ENCODE measurements around the gene C1QL2.

DNA sequence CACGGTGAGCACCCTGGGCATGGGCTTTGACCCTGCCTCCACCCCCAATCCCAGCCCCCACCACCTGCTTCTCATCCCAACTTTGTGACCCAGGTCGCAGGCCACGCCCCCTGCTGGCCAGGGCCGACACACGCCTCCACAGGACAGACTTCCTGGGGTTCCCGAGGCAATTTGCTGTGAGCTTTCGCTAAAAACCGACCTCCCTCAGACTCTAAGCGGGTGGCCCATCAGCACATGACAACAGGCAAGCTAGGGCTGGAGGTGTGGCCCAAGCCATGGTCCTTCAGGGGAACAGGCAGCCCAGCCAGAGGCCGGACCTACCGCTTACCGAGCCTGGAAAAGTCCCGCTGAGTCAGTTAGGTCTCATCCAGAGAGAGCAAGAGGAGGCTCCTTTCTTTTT is 31.9 kb downstream of the C1QL2 start:
- TF ChIP-seq, protein P1, sequence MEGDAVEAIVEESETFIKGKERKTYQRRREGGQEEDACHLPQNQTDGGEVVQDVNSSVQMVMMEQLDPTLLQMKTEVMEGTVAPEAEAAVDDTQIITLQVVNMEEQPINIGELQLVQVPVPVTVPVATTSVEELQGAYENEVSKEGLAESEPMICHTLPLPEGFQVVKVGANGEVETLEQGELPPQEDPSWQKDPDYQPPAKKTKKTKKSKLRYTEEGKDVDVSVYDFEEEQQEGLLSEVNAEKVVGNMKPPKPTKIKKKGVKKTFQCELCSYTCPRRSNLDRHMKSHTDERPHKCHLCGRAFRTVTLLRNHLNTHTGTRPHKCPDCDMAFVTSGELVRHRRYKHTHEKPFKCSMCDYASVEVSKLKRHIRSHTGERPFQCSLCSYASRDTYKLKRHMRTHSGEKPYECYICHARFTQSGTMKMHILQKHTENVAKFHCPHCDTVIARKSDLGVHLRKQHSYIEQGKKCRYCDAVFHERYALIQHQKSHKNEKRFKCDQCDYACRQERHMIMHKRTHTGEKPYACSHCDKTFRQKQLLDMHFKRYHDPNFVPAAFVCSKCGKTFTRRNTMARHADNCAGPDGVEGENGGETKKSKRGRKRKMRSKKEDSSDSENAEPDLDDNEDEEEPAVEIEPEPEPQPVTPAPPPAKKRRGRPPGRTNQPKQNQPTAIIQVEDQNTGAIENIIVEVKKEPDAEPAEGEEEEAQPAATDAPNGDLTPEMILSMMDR (IDR thresholded peaks at IDR 0.05 in 4 of 5, conservative IDR thresholded peaks at IDR 0.05 in 1 of 5): peak in 3 of 5 experiments; percentile 10 to 49 (median 31)
- no peak for TF ChIP-seq POLR2A (IDR thresholded peaks at IDR 0.05)
